Ramos (cell line): Measurements from ENCODE around the gene ZNF260.
"Not testable (repeated sequence)": the region's sequence is repeated elsewhere in the genome, so short reads cannot be mapped to it uniquely, and the experiment has no call there.

Source experiments
- in situ Hi-C: fragments of 300-500 bp; cut with MboI; formaldehyde crosslinking; loops from one replicate; pipeline ENCODE4 v1.14.3; 2022; ENCODE audit warnings: low sequenced_read_pairs; ENCODE audit not compliant: unreplicated experiment

ZNF260 gene

DNA sequence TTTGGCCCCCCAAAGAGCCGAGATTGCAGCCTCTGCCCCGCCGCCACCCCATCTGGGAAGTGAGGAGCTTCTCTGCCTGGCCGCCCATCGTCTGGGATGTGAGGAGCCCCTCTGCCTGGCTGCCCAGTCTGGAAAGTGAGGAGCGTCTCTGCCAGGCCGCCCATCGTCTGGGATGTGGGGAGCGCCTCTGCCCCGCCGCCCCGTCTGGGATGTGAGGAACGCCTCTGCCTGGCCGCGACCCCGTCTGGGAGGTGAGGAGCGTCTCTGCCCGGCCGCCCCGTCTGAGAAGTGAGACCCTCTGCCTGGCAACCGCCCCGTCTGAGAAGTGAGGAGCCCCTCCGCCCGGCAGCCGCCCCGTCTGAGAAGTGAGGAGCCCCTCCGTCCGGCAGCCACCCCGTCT lies 37.2 kb downstream of the ZNF260 start:
- in situ Hi-C loops = not testable (repeated sequence)

DNA sequence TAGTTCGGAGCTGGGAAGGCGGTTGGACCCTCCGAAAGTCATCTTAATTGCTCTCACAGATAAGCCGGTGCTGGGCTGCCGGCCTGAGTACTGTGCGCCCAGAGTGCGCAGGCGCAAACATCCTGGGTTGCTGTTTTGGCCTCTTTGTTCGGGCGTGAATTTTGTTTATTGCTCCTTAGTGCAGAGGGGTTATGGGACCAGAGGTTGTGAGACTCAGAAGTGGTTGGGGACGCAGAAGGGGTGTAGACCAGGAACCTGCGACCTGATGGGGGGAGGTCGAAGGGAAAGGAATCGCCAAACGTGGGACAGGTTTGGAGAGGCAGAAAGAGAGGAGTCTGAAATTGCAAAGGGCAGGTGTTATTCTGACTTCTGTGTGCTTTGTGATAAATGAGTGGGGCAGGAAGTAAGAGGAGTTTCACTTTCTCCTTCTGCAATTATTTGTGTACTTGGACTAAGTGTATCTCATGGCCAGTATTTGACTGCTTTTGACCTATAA lies 38.1 kb downstream of the ZNF260 start:
- in situ Hi-C loops = no loop called here

DNA sequence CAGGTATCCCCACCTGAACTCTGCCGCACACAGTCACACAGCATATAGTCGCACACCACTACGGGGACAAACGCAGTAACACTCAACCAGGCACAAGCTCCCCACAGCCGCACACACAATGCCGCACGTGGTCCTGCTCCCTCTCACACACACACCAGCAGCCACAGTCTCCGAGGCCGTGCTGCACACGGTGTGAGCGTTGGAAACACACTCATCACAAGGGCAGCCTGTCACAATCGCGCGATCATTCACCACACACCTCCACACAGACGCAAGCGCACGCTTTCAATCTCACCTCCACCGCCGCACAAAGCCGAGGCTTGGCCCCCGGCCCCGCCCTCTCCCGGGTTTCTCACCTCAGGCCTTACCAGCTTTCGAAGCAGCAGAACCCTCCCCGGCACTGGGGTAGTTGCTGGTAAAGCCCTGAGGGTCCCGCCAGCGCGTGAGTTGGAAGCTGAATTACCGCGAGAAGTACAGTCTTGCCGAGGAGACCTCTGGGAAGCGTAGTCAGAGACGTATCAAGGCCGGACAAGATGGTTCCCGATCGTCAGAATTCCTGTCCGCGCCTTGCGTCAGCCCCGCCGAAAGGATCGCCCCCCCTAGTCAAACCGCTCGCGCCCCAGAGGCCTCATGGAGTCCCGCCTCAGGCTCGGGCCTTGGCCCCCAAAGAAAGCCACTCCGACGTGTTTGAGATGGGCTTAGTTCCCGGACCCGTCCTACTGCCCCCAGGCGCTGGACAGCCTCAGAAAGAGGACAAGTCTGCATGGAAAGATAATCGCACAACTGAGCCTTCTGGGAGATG lies 38.8 kb downstream of the ZNF260 start, which contains the start of gene ZNF566:
ZNF566 (minus strand) TSS at position 444 of the 802 bp plus-strand sequence. CDS start 13,004 bp downstream, outside the sequence.
- in situ Hi-C loops = no loop called here

DNA sequence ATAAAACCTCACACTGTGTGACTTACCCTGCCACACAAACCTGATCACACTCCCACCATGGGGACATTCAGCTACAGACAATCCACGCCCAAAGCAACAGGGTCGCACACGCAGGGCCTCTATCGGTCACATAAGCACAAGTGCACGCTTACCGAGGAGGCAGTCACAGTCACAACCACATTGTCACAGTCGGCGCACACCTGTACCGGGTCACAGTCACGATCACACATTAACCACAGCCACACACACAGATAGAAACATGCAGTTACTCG lies 39.3 kb downstream of the ZNF260 start:
- in situ Hi-C loops = no loop called here

DNA sequence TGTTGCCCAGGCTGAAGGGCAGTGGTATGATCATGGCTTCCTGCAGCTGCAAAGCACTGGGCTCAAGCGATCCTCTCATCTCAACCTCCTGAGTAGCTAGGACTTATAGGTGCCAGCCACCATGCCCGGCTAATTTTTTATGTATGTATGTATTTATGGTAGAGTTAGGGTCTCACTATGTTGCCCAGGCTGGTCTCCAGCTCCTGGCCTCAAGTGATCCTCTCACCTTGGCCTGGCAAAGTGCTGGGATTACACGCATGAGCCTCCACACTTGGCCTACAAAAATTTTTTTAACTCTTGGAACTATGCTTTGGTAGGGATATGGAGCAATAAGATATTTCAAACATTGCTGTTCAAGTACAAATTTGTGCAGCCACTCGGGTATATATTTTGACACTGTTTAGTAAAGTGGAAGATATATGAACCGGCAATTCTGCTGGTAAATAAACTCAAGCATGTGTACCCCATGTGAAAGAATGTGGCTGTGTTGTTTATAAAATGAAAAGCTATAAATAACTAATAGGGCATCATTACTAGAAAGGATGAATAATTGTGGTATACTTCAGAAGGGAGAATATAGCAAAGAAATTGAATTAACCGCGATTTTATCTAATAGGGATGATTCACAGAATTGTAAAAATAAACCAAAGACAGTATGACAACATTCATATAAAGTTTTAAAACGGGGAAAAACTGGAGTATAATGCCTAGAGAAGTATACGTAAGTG lies 39.8 kb downstream of the ZNF260 start:
- in situ Hi-C loops = no loop called here

DNA sequence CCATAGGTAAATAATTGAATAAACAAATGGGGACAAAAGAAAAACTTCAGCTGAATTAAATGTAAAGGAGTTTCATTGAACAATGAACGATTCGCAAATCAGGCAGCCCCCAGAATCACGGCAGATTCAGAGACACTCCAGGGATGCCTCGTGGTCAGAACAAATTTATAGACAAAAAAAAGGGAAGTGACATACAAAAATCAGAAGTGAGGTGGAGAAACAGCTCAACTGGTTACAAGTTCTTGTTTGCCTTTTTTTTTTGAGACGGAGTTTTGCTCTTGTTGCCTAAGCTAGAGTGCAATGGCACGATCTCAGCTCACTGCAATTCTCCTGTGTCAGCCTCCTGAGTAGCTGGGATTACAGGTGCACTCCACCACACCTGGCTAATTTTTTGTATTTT lies 44.4 kb downstream of the ZNF260 start:
- in situ Hi-C loops = no loop called here

DNA sequence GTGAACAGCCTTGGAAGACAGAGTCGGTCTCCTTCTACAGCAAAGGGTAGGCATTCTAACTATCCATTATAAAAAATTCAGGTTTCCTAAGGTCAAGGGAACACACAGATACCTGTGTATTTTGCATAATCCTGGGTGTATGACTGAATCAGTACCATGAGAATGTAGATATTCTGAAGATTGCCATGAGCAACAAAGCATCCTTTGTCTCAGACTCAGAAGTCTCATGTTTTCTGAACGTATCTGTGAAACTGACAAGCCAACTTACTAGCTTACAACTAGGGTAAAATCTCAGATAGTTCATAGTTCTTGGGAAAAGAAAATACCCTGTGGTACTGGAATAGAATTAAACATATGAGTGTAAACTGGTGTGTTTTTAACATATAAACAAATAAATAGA lies 45.2 kb downstream of the ZNF260 start:
- in situ Hi-C loops = no loop called here
